OCI-M2 (cell line): Measurements from ENCODE around the gene TPRKB.
"Not testable (repeated sequence)": the region's sequence is repeated elsewhere in the genome, so short reads cannot be mapped to it uniquely, and the experiment has no call there.

Experiments used
- DNase-seq: peaks from one replicate; lab custom pipeline; 2025; ENCODE audit not compliant: unreplicated experiment; lab: John Stamatoyannopoulos, UW

The TPRKB gene

DNA sequence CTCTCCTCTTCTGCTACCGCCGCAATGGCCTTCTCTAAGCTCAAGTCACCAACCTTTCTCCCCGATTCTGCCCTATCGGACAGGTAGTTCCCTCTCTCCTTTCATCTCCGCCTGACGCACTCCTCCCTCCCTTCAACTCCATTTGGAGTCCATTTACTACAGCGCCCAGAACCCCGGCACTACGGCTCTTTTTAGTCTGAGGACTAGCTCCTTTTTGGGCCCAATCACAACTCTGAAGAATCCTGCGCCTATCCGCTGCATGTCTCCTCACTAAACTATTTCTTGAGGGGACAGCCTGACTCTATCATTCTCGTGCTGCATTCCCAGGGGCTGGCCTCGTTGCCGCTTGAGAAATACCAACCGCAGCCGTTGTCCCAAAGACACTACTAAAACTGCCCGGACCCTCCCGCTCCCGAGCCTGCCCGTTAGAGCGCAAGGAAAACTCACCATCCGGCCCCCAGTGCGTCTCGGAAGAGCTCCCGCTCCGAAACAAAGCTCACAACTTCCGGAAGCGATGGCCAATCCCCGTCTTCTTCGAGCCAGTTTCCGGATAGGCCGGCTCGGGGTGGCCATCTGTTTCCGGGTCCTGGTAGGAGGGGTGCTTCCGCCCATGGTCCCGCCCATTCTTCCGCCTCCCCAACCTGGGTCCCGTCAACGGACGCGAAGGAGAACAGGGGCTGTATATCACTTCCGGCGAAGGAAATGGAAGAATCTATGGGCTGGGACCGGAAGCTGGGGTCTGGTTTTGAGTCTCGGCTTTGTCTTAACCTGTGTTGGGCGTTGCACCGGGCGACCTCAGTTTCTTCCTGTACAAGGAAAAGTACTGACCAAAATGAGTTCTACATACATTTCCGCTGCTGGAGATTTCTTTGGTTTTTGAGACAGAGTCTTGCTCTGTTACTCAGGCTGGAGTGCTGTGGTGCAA is at the start of gene TPRKB:
Gene TPRKB, minus strand, starts transcription at position 491 of the 925 bp plus-strand sequence. CDS start 2,776 bp downstream, outside the sequence.
- DNase-seq: peak; percentile 28

DNA sequence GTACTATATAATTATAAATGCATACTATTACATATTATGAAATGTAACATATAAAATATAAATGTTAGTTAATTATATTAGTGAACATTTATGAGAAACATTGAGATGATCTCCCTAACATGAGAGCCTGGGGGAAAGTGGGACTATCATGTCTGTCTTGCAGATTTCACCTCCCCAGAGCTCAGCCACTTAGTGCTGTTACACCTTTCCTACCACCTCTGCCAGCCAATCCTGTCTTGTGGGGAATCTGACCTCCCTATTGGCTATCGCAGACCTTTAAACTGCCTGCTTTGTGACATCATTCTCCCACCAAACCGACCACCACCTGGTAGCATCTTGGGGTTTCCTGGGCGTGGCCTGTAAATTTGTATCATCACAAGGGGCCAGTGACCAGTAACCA is 46.7 kb upstream of the TPRKB start, which contains the start of gene C2orf78:
Gene C2orf78, plus strand, starts transcription at position 301 of the 400 bp plus-strand sequence. CDS start 127 bp downstream, outside the sequence.
- not testable (repeated sequence) for DNase-seq

DNA sequence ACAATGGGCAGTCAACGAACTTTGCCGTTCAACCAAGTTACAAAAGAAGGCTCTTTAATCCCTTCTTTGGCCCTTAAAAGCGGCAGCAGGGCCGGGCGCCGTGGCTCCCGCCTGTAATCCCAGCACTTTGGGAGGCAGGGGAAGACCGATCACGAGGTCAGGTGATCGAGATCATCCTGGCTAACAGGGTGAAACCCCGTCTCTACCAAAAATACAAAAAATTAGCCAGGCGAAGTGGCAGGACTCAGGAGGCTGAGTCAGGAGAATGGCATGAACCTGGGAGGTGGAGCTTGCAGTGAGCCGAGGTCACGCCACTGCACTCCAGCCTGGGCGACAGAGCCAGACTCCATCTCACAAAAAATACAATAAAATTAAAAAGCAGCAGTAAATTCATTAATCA is 46.3 kb upstream of the TPRKB start:
- DNase-seq: not testable (repeated sequence)

DNA sequence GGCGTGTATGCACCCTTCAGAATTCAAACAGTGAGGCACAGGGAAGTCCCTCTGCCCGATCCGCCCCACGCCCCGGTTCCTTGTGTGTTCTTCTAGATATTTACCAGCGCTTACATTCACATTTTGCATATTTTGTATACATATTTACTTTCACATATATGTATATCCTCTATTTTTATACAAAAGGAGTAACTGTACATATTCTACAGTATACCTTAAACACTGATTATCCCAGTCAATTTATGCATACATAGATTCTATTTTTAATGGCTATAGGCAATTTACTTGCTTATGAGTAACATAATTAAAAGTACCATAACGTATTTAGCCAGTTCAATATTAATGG is 43.1 kb upstream of the TPRKB start:
- no peak for DNase-seq

DNA sequence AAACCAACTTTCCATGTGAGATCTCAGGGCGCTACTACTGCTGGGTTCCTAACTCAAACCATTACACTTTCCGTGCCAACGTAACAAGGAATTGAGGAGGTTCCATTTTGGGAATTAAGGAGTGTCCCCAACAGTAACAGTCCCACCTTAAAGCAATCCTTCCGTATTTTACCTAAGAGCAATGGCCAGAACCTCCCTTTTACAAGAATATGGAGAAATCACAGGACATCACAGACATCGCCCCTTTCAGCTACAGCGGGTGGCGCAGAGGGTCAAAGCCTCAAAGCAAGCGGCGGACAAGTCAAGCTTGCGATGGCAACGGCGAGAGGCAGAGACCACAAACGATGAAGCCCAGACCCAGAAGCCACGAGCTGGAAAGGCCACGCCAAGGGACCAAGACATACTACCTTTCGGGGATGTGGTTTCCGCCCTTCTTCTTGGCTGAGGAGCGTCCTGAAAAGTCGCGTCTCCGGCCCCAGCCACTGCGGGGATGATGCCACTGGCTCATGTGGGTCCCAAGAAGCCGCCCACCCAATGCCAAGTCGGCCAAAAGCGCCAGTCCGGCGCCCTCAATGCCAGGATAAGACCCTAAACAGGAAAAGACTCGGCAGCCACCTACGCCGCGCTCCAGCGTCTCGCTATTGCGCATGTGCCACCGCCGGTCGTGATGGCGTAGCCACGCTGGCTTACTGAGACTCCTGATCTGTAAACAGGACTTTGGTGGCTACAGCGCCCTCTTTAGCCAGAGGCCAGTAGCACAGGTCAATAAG is 42.5 kb upstream of the TPRKB start, which contains the start of gene DUSP11:
Gene DUSP11, minus strand, starts transcription at position 637 of the 770 bp plus-strand sequence. Its CDS starts 129 bp downstream, at position 508.
- peak; percentile 90 for DNase-seq

DNA sequence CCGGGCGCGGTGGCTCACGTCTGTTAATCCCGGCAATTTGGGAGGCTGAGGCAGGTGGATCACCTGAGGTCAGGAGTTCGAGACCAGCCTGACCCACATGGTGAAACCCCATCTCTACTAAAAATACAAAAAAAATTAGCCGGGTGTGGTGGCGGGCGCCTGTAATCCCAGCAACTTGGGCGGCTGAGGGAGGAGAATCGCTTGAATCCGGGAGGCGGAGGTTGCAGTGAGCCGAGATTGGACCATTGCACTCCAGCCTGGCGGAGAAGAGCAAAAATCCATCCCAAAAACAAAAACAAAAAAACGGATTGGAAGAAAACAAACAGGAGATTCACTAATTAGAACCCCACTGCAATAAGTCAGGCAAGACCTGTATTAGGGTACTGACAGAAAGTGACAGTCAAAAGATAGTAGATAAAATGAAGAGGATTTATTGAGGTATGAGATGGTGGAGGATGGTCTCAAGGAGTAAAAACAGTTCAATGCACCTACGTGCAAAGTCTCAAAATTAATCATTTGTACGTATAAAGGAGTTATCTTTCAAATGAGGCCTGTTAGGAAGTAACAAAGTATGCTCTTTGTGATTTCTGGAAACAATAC is 41.8 kb upstream of the TPRKB start:
- not testable (repeated sequence) for DNase-seq

DNA sequence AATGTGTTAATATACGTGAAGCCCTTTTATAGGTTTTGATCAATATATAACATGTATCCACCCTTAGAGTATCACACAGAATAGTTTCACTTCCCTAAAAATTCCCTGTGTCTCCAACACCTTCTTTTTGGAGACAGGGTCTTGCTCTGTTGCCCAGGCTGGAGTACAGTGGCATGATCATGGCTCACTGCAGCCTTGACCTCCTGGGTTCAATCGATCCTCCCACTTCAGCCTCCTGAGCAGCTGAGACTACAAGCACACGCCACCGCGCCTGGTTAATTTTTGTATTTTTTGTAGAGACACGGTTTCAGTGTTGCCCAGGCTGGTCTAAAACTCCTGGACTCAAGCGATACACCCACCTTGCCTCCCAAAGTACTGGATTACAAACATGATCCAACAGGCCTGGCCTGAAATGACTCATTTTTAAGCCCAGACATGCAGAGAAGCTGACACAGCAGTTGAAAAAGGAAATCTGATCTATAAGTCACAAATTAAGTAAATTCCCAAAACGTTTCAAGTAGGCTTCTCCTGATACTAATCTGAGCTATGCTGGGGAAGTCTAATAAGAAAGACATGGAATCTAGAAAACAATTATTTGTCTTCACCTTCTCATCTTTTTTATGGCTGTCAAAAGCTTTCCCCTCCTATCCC is 39.8 kb upstream of the TPRKB start:
- DNase-seq: no peak

DNA sequence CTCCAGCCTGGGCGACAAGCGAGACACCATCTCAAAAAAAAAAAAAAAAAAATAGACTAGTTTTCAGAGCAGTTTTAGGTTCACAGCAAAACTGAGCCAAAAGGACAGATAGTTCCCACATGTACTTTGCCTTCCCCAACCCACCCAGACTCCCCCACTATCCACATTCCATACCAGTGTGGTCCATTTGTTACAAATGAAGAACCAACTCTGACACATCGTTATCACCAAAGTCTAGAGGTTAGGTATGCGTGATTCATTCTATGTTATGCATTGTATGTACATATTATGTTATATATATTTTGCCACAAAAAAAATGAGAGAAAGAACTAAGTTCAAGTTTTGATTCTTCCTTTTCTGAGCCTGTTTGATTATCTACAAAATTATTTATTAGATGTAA is 39.2 kb upstream of the TPRKB start:
- no peak for DNase-seq

DNA sequence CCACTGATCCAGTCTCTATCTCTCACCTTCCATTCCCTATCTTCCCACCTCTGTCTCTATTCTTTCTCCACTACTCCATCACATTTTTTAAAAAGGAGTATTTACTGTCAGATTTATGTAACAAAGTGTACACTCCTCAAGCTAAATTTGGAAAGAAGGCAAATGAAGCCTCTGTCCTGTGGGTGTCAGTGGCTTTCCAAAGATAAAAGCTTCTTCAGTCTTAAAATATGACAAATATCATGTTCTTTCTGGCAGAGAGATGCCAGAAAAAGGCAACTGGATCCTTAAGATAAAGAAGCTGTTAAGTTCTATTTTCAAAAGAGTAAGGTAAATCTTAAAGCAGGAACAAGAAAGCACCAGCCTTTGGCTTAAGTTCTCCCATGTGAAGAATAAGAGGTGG is 35.7 kb upstream of the TPRKB start:
- DNase-seq: no peak

DNA sequence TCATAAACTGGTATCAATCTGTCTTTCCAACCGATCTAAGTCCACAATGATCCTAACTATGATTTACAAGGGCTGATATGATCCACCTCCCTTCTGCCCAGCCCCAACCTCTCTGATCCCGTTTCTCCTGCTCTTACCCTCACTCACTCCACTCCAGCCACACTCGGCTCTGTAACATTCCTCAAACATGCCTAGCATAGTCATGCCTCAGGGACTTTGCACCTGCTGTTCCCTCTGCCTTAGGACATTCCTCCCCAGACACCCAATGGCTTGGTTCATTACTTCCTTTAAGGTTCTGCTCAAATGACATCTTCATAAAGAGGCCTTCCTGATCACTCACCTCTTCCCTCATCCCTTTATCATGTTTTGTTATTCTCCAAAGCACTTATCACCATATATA is 33.6 kb upstream of the TPRKB start:
- no peak for DNase-seq

DNA sequence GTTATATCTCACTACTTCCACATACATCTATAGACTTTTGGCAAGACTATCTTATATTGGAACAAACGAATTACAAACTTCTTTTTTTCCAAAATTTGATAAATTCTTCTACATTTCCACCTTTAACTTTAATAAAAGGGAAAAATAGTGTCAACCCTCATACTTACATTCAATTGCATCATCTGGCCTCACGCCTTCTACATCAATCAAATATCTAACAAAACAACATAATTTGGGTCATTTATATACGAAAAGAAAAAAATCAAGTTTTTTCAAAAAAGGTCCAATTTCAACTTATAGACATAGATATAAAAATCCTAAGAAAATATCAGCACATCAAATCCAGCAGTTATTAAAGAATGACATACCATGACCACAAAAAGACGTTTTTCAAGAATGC is 29.8 kb upstream of the TPRKB start:
- no peak for DNase-seq

DNA sequence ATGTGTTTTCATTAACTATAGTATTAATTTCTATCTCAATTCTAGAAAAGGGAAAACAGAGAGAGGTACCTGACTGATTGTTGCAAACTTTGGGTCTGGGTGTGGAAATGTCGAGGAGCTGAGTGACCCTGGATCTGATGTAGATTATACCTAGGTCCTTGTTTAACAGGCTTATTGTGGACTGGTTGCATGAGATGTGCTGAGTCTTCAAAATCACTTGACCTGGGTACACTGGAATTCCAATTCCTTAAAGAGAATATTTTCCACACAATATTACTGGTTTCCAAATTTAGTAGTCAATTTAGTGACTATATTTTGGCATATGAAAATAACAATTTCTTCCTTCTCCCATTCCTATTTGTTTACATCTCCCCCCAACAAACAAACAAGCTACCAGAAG is 29.2 kb upstream of the TPRKB start:
- no peak for DNase-seq

DNA sequence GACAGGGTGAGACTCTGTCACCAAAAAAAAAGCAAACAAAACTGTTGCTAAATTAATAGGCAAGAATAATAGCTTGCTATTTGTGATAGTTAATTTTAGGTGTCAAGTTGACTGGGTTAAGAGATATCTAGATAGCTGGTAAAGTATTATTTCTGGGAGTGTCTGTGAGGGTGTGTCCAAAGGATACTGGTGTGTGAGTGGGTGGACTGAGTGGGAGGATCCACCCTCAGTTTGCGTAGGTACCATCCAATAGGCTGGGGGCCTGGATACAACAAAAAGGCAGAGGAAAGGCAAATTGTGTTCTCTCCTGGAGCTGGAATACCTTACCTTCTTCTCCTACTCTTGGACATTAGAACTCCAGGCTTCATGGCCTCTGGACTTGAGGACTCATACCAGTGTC is 27.8 kb upstream of the TPRKB start:
- DNase-seq: no peak

DNA sequence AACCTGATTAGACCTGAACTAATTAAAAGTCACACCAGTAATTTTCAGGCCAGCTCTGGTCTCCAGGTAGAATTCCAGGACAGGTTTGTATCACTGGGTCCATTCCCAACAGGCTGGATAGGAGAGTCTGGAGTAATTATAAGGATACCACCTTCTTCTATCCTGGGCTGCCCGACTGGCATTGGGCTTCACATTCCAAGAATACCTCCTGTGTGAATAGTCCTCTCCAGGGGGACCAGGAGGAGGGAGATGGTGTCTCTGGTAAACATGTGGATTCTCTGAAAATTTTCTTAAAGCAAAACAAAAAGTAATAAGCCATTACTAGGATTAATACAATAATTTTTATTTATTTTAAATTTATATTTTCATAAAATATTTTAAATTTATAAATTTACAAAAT is 25.4 kb upstream of the TPRKB start:
- DNase-seq: no peak

DNA sequence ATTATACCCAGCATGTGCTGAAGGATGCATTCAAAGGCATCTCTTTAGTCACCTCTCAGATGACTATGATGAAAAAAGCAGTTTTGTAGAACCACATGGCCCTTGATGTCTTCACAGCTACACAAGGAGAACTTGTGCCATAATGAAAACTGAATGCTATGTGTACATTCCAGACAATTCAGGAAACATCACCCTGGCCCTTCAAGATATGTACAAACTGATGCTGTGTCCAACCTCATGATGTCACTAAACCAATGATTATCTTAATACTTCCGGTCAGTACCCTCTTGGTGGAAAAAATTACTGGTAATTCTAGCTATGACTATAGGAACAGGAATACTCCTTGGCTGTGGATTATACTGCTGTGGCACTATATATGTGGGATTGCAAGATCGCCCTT is 22.8 kb upstream of the TPRKB start:
- DNase-seq: no peak

DNA sequence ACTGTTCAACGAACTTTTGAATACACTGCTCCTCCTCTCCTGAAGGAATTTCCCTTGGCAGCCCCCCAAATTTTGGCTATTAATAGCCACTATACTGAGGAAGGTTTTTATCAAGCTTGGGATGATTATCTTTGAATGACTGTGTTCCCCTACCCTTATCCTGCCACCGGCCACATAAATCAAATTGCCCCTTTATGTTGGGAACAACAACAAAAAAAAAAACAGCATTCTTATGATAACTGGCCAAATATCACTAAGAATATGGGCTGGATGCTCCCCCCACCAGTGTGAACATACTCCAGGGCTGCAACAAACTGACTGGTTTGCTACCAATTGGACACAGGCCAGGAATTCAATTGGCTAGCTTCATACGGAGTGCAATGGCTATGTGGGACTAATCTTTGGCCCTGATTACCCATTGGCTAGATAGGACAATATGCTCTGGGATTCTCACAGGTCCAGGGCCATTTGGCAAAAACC is 22.2 kb upstream of the TPRKB start:
- no peak for DNase-seq

DNA sequence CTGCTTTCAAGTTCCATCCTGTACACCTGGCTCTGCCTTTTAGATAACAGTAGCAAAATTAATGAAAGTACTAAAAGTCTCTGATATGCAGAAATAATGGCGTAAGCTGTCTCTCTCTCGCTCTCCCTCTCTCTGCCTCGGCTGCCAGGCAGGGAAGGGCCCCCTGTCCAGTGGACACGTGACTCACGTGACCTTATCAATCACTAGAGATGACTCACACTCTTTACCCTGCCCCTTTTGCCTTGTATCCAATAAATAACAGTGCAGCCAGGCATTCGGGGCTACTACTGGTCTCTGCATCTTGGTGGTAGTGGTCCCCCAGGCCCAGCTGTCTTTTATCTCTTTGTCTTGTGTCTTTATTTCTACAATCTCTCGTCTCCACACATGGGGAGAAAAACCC is 17.2 kb upstream of the TPRKB start:
- not testable (repeated sequence) for DNase-seq

DNA sequence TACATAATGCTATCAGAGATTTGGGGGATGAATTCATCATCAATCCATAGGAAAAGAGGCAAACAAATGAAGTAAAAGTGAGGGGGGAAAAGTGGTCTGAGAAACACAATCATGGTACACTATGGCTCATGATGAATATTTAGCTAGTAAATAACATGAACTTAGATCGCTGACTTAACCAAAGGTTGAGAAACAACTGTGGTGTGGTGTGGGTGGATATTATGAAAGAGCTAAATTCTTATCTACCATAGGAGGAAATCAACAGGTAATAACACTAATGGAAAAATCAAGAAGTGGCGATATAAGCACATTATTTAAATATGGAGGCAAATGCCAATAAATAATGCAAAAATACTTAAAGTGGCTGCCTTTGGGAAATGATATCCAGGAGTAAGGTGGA is 12.2 kb upstream of the TPRKB start:
- DNase-seq: no peak

DNA sequence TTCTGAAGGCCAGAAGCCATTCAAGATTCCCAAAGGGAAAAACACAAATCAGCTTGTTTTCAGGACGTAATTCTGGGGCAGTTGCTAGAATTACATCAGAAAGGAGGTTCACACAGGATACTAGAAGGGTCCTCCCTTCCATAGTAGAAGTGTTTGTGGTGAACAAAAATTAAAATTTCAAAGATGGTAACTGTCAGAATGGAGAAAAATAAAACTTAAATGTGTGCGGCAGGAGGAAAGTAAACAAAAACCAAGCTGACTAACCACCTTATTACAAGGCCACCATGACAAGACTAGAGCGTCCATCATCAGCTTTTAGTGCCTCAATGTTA is 9.7 kb upstream of the TPRKB start:
- DNase-seq: no peak

DNA sequence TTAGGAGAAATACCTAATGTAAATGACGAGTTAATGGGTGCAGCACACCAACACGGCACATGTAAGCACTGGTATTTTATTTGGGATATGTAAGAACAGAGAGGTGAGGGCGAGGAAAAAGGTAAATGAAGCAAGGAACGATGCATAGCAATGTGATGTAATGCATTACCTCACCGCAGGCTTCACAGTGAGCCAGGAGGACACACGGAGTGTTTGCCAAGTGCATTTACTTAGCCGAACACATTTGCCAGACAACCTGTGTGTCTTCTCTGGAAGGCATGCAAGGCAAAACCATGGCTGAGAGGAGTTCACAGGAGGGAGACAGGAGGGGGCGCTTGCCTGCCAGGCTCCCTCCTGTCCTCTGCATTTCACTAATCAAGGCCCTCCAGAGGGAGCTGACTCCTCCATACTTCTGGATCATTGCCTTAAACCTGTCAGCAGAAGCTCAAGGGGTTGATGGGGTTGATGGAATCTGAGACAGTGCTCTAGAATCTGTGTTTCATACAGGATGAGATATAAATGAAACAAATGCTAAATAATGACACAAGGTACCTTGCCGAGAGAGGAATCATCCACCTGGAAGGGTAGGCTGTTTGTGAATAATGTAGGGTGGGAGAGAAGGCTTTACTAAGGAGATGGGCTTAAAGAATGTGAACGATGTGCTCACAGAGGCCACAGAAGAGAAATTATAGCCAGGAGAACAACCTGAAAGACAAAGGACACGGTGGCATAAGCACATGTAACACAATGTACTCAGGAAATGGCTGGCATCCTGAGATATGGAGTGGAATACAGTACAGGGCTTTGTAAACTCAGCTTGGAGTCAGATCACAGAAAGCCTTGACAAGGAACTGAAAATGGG is 9.1 kb upstream of the TPRKB start:
- no peak for DNase-seq
